ENCODE results near the gene THSD4. TPM values are rescaled to one million over a fixed set of nuclear protein-coding genes. Genes with fewer than 3 reads are reported as not detected.

Gene THSD4
- total RNA-seq, 3 donors from 2014 or later = 18.3 to 46.2 (median 27.1) TPM

DNA sequence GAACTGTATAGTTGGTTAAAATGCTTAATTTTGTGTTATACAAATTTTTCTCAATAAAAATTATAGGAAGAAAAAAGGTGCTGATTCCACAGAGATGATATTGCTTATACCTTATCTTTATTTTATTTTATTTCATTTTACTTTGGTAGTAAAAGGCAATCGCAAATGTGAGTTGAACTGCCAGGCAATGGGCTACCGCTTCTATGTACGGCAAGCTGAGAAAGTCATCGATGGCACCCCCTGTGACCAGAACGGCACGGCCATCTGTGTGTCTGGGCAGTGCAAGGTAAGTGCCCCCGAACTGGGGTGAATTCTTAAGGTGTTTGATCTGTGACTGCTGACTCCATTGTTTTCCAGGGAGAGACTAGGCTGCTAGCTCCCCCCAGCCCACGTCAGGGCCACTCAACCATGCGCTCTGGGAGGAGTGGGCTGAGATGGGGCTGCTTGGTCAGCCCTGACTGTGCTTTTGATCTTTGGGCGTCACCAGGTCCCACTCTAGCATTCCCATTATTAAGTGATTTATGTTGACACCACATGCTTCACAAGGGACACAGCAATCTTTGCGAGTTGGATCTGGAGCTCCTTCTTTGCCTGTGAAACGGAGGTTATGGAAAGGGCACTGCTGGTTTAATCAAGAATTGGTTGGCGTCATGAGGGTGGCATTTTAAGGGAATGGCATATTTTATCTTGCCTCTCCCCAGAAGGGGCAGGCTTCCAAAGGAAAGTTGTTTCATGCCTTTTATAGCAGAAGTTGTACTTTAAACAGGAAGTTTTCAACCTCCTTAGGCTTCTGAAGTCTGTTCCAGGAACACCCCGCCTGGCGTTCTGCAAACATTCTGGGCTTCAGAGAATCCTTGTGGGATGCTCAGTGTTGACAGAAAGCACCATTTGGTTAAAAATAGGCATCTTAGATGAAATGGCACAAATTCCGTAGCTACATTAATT, 296.5 kb downstream of the THSD4 start:
- TF ChIP-seq, protein P1, sequence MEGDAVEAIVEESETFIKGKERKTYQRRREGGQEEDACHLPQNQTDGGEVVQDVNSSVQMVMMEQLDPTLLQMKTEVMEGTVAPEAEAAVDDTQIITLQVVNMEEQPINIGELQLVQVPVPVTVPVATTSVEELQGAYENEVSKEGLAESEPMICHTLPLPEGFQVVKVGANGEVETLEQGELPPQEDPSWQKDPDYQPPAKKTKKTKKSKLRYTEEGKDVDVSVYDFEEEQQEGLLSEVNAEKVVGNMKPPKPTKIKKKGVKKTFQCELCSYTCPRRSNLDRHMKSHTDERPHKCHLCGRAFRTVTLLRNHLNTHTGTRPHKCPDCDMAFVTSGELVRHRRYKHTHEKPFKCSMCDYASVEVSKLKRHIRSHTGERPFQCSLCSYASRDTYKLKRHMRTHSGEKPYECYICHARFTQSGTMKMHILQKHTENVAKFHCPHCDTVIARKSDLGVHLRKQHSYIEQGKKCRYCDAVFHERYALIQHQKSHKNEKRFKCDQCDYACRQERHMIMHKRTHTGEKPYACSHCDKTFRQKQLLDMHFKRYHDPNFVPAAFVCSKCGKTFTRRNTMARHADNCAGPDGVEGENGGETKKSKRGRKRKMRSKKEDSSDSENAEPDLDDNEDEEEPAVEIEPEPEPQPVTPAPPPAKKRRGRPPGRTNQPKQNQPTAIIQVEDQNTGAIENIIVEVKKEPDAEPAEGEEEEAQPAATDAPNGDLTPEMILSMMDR (IDR thresholded peaks at IDR 0.05) = no peak
- intact Hi-C loops (cut with DNase I, micrococcal nuclease) = no loop called here
- DNase-seq = peak; percentile 64 to 90 (median 65)
- Histone ChIP-seq H3K36me3 (ENCODE audit: low read depth) (no peaks in the 10 kb centered on the region), H3K4me3 (no peak overlapping the region), H3K4me1 (ENCODE audit: low read depth) (peaks cover 23% of the 10 kb centered on the region), H3K9me3 (no peaks in the 10 kb centered on the region)
- ATAC-seq = peak; percentile 78

DNA sequence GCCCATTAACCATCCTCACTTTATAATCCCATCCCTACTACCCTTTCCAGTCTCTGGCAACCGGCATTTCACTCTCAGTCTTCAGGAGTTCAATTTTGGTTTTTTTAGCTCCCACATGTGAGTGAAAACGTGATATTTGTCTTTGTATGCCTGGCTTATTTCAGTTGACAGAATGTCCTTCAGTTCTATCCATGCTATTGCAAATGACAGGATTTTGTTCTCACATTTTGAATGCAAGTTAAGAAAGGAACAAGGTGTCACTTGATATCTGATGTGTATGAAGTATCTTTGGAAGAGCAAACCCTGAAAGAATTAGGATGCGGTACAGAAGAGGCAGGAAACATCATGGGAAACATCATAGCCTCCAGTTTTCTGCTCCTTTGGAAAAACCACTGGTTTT, 298.1 kb downstream of the THSD4 start:
- ATAC-seq (no peak), DNase-seq (no peak)
- intact Hi-C loops (cut with DNase I, micrococcal nuclease) = no loop called here
- no peaks in the 10 kb centered on the region for H3K9me3 ChIP-seq
- no peaks in the 10 kb centered on the region for H3K36me3 ChIP-seq (ENCODE audit: low read depth)
- H3K4me3 ChIP-seq = no peak overlapping the region
- TF ChIP-seq, protein P1 (IDR thresholded peaks at IDR 0.05) = no peak
- peaks cover 23% of the 10 kb centered on the region for H3K4me1 ChIP-seq (ENCODE audit: low read depth)

DNA sequence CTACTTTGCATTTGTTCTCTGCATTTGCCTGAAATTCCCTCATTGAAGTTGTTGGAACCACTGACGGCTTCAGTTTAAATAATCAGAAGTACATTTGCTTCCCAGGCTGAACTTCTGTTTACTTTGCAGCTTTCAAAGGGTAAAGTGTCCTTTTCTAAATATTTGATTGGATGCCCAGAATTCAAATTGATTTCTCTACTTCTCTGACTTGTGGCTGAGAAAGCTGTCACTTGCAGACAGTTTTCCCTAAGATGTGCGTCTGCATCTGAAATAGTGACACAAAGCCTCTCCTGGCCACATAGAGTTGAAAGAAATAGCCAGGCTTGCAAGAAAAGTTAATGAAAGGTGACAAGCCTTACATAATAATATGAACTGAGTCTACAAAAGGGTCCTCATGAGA, 299.6 kb downstream of the THSD4 start:
- ATAC-seq (no peak), DNase-seq (no peak)
- TF ChIP-seq, protein P1 (IDR thresholded peaks at IDR 0.05) = no peak
- no peaks in the 10 kb centered on the region for H3K9me3 ChIP-seq
- peaks cover 16% of the 10 kb centered on the region for H3K4me1 ChIP-seq (ENCODE audit: low read depth)
- no peak overlapping the region for H3K4me3 ChIP-seq
- intact Hi-C loops (cut with DNase I, micrococcal nuclease) = no loop called here
- H3K36me3 ChIP-seq (ENCODE audit: low read depth) = no peaks in the 10 kb centered on the region

DNA sequence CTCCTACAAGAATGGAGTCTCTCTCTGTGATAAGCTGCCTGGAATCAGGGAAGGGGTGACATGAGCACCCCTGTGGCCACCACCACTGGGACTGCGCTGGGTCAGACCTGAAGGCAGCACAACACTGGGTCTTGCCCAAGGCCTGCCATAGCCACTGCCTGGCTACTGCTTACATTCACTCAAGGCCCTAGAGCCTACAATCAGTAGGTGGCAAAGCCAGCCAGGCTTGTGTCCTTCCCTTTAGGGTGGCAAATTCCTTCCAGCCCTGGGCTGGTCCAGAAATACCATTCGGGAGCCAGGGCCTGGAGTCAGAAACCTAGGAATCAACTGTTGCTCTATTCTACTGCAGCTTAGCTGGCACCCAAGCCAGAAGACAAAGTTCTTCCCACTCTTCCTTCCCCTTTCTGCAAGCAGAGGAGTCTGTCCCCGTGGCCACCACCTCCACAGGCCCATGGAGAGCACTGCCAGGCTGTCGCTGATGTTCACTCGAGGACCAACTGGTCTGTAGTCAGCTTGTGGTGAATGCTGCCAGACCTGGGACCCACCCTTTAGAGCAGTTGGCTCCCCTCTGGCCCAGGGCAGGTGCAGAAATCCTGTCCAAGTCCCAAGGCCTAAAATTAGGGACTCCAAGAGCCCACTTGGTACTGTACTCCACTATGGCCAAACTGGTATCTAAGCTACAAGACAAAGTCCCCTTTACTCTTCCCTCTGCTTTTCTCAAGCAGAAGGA, 307.4 kb downstream of the THSD4 start:
- Histone ChIP-seq H3K36me3 (ENCODE audit: low read depth) (no peaks in the 10 kb centered on the region), H3K9me3 (no peaks in the 10 kb centered on the region), H3K4me1 (ENCODE audit: low read depth) (no peaks in the 10 kb centered on the region), H3K4me3 (no peak overlapping the region)
- DNase-seq (no peak), ATAC-seq (no peak)
- TF ChIP-seq, protein P1 (IDR thresholded peaks at IDR 0.05) = no peak
- intact Hi-C loops (cut with DNase I, micrococcal nuclease) = no loop called here

DNA sequence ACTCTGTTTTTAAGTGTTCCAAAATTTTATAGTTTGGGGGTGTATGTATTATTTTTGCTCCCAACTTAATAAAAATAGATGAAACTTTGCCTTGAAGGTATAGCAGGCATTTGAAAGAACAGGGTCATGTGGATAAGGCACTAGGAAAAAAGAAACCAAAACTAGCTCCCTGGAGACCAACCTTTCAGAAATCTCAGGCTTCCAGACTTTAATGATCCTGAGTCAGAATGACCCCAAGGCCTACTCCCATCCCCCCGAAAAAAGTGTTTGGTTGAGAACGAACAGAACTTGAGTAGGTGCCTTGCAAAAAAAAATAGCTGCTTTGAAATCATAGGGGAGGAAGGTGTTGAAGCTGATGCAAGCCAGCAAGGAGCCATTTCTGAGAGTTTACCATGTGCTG, 309.5 kb downstream of the THSD4 start:
- DNase-seq (no peak), ATAC-seq (no peak)
- TF ChIP-seq, protein P1 (IDR thresholded peaks at IDR 0.05) = no peak
- Histone ChIP-seq H3K36me3 (ENCODE audit: low read depth) (no peaks in the 10 kb centered on the region), H3K4me3 (no peak overlapping the region), H3K9me3 (no peaks in the 10 kb centered on the region), H3K4me1 (ENCODE audit: low read depth) (no peaks in the 10 kb centered on the region)
- intact Hi-C loops (cut with DNase I, micrococcal nuclease) = no loop called here

Data from mucosa of descending colon (tissue), 3 donors.